ENCODE results near the gene NKD1.

The NKD1 gene

DNA sequence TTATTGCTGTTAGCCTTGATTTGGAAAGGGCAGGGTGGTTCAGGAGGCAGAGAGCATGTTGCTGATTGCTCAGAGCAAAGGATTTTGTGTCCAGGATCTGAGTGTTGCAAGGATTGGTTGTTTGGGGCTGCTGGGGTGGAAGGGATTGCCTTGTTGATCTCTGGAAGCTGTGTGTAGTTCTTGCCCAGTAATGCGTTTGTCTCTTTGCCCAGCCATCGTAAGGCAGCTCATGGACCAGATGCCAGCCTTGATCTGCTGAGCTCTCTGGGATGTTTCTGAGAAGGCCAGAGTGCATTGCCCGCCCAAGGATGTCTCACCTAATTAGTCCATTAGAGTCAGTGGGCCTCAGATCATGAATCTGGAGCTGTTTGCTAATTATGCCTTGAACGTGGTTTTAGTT, 33.6 kb downstream of the NKD1 start:
- no peak for DNase-seq

GRCh38 chr16:50583211-50583610, 35.0 kb downstream of the NKD1 start:
- no peak for DNase-seq

GRCh38 chr16:50584033-50584722, 36.0 kb downstream of the NKD1 start:
- DNase-seq, result no peak

DNA sequence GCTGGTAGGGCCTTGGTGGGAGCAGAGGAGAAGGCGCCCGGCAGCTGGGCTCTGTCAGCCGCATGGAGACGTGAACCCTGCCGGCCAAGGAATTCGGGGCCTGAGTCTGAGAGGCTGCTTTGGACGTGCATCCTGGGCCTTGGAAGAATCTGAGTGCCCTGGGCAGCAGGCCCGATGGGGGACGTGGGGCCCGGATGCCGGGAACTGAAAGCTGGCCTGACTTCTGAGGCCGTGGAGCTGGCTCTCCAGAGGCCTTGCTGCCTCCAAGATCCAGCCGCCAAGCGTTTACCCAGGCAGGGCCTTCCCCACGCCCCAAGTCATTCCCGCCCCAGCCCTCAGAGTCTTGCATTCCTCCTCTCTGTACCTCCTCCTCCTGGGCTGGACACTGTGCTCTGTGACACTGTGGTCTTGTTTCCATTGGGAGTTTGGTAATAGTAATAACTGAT, 37.2 kb downstream of the NKD1 start:
- no peak for DNase-seq

DNA sequence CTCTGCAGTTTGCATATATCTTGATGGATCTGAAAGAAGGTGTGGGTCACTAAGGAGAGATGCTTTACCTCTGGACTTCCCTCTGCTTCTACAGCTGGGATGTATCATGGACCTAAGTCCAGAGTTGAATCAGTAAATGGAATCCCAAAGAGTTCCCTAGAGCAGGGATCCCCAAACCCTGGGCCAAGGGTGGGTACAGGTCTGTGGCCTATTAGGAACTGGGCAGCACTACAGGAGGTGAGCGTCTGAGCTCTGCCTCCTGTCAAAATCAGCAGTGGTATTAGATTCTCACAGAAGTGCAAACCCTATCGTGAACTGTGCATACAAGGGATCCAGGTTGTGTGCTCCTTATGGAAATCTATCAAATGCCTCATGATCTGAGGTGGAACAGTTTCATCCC, 39.3 kb downstream of the NKD1 start:
- no peak for DNase-seq

GRCh38 chr16:50588276-50588675, 40.1 kb downstream of the NKD1 start:
- DNase-seq, result no peak

DNA sequence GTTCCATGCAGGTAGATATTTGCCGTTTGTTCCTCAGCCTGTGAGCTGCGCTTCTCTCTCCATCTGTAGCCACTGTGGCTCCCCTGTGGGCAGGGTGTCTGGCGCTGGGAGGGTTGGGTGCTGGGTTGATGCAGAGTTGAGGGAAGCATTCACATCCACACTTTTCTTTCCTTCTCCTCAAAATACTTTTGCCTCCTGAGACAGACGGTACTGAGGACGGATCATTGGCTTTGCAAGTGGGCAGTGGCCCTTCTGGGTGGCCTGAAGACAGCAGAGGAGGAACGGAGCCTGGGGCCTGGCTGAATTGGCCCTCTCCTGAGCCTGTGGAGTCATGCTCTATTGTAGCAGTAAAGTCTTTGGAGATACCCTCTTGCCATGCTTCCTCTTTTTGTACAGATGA, 43.0 kb downstream of the NKD1 start:
- no peak for DNase-seq

GRCh38 chr16:50591800-50592771, 43.9 kb downstream of the NKD1 start:
- DNase-seq, result no peak

- DNase-seq, result no peak
These were observed 44.8 kb downstream of the NKD1 start for GRCh38 chr16:50592996-50593395.

DNA sequence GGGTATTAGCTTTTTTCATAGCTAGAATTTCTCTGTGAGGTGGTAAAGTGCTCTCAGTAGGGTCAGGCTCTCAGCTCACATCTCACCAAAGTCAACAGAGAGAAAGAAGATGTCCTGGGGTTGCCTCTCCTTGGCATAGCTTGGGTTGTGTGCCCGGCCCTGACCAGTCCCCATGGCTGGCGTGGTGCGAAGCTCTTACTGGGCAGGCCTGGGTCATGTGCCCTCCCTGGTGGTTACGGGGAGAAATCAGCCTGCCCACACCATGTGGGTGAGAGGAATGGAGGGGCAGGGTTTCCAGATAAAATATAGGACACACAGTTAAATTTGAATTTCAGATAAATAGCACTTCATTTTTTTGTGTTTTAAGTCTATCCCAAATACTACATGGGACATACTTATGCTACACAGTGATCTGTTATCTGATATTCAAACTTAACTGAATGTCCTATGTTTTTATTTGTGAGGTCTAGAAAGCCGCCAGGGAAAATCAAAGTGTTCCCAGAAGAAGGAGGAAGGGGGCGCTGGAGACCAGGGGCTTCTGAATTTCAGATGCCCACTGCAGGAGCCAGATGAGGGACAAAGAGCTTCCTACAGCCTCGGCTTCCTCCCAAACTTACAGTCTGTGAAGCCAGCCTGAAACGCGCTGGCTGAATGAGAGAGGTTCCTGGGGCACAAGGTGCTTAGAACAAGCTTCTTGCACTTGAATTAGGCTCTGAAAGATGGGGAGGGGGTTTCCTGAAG, 45.4 kb downstream of the NKD1 start:
- DNase-seq, result no peak

DNA sequence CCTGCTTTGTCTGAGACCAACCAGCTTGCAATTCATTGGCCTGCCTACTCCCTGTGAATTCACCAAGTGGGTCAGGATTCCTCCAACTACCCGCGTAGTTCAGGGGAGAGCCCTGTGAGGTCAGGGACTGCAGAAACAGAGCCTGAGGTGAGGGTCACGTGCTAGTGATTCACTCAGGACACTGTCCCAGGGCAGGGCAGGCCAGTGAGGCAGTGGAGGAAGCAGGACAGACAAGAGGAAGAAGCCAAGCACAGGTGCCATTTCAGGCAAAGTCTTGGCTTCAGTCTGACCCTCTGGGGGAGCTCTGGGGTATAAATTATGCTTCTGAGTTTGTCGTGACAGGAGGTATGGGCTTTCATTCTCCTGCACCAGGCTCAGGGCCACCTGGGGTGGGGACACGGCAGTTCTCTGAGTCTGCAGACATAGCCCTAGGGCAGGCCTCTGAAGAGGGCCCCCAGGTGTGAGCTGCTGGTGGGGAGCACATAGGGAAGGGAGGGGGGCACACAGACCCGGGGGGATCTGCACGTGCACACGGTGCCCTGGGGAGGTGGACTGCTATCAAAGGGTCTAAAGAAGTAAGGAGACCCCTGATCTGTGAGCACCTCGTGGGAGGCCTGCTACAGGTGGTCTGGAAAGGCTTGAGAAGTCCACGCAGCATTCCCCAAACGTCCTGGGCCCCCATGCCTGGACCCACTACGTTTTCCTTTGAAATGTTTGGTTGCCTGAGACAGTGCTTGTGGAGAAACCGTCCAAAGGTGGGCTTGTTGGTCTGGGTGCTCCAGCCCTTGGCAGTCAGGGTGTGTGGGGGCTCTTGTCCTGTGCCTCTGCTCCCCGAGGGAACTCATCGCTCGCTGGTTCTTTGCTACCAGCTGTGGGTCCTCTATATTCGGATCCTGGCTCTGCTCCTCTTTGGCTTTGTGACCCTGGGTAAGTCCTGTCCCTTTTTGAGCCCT, 46.4 kb downstream of the NKD1 start:
- peak; percentile 1 for DNase-seq

GRCh38 chr16:50595859-50596258, 47.7 kb downstream of the NKD1 start:
- DNase-seq, result no peak

DNA sequence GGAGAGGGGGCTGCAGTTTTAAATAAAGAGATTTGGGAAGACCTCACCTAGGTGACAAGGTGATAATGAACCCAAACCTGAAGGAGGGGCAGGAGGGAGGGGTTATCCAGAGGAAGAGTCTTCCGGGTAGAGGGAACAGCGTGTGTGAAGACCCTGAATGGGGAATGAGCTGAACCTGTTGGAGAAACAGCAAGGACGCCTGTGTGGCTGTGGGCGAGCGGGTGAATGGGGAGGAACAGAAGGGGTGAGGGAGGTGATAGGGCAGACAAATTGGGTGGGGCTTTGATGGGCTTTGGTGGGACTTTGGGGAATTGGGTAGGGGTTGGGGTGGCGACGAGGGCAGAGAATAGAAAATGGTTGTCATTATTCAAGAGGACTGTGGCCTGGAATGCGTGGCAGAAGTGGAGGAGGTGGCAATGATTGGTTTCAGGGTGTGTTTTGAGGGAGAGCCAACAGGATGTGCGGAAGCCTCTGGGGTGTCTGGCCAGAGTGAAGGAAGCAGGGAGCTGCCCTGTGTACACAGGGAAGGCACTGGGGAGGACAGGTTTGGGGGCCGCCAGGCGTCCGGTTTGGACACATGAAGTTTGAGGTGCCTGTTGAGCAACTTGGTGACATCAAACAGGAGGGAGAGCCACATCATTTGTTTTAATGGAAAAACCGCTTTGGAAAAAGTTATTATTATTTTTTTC, 48.7 kb downstream of the NKD1 start:
- DNase-seq, result no peak

GRCh38 chr16:50597563-50598255, 49.5 kb downstream of the NKD1 start:
- DNase-seq, result no peak

DNA sequence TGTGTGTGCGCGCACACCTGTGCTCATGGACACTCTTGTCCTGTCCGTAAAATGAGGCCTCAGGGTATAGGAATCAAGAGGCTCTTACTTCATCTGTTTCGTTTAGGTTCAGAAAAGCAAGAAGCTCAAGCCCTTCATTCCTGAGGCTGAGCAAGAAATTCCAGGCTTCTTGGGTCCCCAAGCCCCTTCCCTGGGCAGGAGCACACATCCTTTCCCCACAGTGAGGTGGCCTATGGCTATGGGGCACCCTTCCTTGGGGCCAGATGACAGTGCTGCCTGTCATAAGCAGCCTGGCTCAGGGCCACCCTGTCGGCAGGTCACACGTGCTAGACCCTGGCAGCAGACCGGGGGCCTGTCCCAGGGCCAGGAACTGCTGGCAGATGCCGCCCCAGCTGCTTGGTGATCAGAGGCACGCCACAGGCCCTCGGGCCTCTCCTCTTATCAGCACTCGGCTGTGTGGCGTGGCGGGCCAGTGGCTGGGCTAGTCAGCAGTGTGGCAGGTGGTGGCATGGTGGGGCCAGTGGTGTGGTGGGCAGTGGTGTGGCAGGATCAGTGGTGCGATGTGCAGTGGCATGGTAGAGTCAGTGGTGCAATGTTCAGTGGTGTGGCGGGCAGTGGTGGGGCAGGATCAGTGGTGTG, 50.2 kb downstream of the NKD1 start:
- no peak for DNase-seq

- no peak for DNase-seq
These were observed 50.8 kb downstream of the NKD1 start for GRCh38 chr16:50598936-50599361.

GRCh38 chr16:50599494-50599893, 51.3 kb downstream of the NKD1 start:
- DNase-seq, result no peak

DNA sequence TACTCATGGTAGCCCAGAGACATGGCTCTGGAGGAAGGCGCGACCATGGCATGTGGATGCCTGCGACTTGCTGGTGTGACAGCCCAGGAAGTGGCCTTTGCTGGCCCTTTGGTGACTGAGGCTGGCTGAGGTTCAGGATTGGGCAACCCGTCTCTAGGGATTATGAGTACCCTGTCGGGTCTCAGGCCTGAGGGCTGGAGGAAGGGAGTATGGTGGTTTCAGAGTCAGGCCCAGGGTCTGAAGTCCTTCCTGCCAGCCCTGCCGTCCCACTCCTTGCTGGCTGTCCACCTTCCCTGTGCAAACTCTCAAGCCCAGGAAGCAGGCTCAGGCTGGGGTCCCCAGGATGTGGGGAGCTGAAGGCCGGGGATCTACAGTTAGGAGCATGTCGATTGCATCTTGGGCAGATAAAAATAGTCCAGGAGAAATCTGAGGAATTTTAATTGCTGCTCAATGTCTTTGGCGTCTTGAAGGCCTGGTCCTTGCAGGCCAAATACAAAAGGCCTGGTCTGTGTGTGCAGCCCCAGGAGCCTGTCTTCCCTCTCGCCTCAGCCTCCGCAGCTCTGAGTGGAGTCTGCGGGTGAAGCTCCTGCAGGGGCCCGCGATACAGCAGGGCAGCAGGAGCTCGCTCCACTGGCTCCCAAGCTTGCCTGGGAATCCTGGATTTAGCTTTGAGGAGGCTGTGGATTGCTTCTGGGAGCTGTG, 52.5 kb downstream of the NKD1 start:
- no peak for DNase-seq

GRCh38 chr16:50601341-50601740, 53.1 kb downstream of the NKD1 start:
- no peak for DNase-seq

- DNase-seq, result no peak
These were observed 53.9 kb downstream of the NKD1 start for GRCh38 chr16:50602126-50602525.
